NCI-H524 (cell line): ENCODE results near the gene INF2.

Experiments used
- DNase-seq, 2 experiments: peaks; one replicate each; lab custom pipeline; 2025; lab: John Stamatoyannopoulos, UW

Gene INF2

DNA sequence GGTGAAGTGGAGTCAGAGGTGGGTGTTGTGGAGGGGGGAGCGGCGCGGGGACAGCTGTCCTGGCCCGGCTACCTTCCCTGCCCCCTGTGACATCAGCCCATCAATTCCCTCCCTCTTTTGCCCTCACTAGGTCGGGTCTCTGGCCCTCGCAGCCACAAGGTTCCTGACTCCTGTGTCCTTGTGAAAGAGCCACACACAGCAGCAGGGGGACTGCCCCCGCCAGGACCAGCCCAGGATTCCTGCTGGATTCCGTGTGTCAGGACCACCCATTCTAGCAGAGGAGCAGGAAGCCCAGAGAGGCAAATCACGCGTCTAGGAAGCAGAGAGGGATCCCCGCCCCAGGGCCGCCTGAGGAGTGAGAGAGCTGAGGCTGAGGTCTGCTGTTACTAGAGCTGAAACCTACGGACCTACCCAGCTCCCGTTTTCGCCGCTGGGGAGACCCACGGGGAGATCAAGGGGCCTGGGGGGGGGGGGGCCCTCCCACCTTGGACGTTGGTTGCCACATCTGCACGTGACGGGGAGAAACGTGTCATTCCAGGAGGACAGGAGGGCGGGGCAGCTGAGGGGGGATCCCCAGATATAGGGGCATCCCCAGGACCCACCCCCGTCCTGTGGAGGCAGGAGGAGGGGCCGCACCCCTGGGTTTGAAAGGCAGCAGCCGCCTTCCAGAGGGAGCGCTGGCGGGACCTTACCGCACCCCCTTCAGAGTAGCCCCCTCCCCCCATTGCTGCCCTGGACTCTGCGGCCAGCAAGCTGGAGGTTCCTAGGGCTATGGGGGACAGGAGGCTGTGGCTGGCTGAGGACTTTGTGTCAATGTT is 12.5 kb upstream of the INF2 start:
- no peak for DNase-seq

DNA sequence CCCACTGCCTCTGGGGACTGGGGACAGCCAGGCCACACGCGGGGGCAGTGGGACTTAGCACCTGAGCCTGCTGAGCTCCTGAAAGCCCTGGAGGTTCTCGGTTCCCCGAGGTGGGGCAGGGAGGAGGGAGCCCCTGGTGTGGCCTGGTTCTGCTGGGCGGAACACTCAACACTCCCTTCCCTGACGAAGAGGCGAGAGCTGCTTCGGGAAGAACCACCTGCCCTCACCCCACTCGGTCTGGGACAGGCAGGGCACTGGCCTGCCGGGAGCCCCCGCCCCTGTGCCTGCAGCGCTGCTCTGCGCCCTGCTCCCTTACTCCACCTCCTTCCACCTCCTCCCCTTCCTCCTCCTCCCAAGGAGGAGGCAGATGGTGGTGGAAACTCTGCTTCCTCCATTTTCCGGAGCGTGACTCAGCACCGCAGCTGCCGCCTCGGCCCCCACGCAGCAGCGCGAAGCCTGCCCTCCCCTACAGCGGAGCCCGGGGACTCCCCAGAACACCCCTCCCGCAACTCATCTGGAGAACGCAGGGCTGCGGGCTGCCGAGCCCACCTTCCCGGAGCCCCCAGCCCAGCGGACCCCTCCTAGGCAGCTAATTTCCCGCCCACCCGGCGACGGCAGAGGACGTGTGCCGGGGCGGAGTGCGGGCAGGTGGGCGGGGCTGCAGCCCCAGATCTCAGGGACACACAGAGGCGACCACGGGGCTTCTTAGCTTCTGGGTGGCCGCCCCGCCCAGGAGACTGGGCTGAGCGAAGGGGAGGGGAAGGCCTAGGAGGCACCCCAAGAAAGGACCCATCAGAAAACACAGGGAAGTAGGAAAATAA is 11.7 kb upstream of the INF2 start:
- peak; percentile 68 to 77 for DNase-seq

DNA sequence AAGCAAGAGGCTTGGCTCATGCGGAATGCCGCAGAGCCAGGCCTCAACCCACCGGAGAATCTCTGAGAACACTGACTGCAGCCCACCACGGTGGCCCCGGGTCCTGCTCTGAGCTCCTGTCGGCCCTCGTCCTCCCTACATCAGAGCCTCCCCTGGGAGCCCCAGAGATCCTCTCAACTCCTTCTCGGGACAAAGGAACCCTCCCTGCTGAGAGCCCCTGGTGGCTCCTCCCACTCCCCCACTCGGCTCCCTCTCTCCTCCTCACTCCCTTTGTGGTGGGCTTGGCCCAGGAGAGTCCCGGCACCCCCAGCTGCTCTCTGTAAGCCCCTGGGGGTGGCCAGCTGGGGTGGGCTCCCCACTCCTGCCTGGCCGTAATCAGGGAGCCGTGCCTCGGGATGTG is 11.1 kb upstream of the INF2 start:
- DNase-seq: peak; percentile 16 to 50

DNA sequence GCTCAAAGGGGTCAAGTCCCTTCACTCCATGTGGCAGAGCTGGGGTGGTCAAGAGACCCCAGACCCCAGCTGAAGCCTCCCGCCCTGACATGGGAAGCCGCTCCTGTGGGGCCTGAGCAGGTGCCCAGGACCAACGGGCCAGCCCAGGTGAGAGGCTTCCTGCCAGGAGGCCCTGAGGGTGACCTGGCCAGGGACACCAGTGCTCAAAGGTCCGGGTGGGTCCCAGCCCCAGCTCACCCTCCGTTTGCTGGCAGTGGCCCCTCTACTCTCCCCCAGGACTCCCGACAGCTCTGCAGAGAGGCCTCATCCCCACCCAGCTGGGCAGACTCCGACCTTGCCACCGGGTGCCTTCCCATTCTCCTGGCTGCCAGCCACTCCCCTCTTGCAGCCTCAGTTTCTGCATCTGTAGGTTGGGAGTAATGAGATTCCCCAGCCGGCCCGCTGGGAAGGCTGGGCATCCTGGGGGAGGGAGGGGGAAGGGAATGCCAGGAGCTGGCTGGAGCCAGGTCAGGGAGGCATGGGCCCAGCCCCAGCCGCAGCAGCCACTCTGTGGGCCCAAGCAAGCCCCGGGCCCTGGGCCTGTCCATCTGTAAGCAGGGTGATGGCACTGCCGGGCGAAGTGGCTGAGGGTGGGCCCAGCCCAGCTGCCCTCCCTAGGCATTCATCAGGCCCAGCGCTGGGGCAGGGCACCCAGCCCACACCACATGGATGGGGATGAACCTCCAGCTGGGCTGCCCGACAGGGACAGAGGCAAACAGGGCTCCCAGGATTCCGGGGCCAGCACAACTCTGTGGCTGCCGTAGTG is 10.3 kb upstream of the INF2 start:
- no peak for DNase-seq

DNA sequence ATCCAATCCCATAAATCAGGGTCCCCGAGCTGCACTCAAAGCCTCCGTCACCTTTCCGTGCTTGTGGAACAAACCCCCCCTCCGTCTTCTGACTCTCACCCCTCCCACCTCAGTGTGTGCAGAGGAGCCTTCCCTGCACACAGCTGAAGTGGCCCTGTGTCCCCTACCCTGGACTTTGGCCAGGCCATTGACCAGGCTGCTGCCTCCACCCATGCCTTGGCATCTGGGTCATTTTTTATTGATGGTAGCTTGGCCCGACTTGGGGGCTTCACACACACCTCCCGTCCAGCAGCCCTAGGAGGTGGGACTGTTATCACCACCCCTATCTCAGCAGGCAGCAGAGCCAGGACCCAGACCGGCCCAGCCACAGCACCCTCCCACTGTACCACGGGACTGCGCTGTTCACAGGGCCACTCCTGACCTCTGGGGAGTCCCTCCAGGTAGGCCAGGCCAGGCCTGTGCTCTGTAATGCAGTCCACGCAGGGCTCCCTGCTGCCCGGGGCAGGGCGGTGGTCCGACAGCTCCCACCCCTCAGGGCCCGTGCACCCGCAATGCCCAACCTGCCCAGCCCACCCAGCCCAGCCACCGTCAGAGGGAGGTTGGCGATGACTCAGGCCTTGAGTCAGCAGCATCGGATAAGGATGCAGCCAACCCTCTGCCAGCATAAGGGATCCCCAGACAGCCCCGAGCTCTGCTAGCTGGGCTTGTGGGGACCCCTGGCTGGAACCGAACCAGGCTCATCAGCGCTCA is 9.2 kb upstream of the INF2 start:
- no peak for DNase-seq

DNA sequence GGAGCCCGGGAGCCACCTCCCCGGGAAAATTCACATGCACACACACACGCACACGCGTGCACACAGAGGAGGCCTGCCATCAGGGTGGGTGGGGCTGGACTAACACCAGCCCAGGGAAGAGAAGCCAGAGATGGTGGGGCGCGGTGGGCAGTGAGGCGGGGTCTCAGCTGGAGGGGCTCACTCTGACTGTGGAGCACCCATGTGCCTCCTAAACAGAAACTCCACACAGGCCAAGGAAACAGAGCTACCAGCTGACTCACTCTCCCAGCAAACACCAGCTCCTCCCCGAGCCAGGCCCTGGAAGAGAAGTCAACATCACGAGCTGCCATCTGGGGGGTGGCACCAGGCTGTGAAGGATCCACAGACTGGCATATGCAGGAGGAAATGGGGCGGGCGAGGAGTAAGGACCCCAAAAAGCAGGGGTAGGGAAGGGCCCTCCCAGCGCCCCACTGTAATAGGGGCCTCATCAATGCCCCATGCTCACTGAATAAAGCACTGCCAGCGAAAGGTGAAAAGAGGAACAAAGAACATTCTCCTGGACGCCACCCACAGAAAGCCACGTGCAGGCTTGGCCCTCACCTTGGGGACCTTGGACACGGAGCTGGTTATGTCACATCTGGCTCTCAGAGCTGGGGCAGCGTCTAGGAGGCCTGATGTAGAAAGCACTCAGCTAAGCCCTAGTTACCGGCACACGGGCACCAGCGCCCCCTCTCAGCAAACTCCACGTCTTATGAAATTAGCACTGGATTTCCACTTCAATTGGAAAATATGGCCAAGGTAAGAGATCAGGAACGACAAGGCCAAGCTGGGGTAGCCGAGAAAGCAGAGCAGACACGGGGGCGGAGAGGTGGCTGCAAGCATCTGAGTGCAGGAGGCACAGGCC is 8.4 kb upstream of the INF2 start:
- peak in 1 of 2 experiments; percentile 47 for DNase-seq

DNA sequence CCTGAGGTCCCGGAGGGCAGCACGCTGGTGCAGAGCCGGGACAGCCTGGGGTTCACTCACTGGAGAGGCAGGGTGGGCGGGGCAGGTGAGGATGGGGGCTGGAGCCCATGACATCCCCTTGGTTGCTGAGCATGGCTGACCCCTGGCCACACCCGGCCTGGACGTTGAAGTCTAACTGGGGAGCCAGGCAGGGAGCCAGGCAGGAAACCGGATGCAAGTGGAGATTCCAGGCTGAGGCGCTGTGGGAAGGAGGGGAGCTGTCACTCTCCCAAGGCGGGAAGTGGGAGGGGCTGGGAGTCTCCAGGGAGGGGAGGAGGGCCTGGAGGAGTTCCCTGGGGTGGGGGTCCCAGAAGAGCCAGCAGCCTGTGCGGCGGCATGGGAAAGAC is 7.7 kb upstream of the INF2 start:
- DNase-seq: no peak

DNA sequence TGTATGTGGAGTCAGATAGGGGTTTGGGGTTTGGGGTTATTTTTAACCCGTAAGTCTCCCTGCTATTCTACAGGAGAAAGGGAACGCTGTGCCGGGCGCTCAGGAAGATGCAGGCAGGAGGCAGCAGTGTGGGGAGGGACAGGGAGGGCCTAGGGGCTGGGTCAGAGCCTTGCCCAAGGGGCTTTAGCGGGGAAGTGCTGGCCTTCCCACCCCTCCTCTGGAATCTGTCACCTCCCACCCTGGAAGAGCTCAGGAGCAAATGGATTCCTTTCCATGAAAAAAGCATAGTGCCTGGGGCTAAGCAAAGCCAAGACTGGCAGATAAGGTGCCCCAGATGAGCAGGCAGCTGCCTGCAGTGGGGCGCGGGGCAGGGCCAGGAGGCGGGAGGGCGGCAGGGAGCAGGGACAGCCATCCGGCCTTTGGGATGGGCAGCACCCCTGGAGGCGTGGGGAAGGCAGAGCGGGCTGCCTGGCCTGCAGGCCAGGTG is 7.3 kb upstream of the INF2 start:
- no peak for DNase-seq

DNA sequence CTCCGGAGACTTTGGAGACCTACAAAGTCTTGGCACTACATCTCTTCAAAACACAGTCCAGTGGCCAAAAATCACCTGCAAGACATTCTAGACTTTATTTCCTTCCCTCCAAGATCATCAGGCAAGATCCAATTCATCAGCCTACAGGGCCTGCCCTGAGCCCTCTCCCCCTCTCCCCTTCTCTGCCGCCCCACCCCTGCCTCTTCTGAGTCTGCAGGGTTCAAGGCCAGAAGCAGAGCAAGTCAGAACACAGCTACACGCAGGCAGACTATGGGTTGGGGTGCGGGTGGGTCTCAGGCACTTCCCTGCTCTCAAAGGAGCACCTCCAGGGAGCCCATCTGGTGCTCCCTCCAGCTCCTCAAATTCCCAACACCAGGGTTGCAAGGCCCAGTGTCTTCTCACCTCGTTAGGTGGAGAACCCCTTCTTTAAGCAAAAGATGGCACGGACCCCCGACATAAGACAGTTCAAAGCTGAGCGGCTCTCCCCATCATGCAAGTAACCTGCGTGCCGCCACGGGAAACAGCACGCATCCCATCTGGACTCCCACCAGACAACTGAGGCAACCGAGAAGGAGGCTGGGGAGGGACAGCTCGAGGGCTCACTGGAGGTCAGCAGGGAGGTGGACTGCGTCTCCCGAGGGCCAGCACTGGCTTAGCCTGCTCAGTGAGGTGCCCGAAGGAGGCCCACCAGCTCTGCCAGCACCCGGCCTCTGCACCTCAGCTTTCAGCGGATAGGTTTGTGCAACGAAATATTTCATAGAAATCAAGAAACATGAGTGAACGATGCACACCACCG is 5.6 kb upstream of the INF2 start:
- no peak for DNase-seq

DNA sequence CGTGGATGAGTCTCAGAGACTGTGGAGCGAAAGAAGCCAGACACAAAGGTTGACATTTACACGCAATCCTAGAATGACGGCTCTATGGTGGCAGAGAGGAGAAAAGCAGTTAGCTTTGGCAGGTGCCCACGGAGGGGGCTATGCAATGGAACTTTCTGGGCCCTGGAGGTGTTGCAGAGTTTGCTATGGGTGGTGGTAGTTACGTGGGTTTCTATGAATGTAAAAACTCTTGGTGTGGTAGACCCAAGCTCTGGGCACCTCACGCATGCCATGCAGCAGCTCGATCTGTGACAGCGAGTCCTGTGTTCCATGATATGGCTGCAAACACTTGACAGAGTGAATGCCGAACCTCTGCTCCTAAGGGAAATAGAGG is 5.0 kb upstream of the INF2 start:
- no peak for DNase-seq

DNA sequence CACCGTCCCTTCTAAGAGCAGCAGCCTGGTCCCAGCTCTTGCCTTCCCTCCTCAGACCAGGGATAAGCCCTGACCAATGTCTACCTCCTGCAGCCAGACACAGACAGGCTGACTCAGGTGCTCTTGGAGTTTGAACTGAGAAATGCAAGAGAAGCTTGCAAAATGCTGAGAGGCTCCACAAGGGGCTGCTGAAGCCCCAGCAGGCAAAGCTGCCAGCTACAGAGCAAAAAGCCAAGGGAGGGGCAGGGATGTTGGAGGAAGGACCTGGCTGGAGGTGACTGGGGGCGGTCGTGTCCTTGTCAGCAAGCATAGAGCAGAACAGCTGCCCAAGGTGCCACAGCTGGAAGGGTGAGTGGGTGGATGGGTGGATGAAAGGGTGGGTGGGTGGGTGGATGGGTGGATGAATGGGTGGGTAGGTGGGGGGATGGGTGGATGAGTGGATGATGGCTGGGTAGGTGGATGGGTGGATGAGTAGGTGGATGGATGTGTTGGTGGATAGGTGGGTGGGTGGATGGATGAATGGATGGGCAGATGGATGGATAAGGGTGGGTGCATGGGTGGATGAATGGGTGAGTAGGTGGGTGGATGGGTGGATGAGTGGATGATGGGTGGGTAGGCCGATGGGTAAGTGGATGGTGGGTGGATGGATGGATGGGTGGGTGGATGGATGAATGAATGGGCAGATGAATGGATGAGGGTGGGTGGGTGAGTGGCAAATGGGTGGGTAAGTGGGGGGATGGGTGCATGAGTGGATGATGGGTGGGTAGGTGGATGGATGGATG is 4.0 kb upstream of the INF2 start:
- DNase-seq: no peak

DNA sequence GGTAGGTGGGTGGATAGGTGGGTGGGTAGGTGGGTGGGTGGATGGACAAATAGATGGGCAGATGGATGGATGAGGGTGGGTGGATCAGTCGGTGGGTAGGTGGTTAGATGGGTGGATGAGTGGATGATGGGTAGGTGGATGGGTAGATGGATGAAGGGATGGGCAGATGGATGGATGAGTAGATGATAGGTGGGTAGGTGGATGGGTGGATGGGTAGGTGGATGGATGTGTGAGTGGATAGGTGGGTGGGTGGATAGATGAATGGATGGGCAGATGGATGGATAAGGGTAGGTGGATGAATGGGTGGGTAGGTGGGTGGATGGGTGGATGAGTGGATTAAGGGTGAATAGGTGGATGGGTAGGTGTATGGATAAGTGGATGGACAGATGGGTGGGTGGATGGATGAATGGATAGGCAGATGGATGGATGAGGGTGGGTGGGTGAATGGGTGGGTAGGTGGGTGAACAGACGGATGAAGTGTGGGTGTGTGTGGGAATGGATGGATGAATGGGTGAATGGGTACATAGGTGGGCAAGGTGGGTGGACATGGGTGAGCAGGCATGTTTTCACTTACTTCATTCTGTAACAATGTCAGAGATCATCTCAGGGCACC is 3.3 kb upstream of the INF2 start:
- DNase-seq: no peak

DNA sequence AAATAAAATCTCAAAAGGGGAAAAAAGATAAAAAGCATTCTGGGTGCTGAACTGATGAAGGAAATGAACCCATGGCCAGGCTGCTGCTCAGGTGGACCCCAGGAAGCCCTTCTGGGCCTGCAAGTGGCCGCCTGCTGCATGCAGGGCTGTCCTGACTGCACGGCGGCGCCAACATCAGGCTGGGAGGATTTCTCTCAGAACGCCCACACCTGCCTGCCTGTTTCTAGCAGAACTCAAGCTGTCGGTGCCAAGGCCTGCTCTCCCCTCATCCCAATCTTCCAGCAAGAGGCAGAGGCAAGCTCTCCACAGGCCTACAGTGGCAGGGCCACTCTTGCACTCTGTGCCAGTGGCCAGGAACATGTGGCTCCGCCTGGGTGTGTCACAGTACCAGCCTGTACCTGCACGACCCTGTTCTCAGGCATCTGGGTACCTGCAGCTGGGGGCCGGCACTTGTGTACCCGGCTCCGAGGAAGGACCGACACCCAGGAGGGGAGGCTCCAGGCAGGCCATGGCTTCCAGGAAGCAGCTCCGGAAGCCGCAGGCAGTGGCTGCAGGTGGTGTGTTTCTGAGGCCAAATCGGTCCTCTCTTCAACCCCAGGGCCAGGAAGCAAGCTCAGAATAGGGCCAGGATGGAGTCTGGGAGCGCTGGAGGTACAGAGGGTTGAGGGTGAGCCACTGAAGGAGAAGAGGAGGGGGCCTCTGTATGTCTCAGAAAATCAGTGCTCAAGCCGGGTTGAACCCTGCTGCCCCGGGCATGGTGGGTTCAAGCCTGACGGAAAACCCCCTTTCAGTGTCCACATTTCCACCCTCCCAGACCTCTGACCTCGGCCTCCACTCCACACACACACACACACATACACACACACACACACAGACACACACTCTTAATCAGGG is 2.5 kb upstream of the INF2 start:
- DNase-seq: peak in 1 of 2 experiments; percentile 49

DNA sequence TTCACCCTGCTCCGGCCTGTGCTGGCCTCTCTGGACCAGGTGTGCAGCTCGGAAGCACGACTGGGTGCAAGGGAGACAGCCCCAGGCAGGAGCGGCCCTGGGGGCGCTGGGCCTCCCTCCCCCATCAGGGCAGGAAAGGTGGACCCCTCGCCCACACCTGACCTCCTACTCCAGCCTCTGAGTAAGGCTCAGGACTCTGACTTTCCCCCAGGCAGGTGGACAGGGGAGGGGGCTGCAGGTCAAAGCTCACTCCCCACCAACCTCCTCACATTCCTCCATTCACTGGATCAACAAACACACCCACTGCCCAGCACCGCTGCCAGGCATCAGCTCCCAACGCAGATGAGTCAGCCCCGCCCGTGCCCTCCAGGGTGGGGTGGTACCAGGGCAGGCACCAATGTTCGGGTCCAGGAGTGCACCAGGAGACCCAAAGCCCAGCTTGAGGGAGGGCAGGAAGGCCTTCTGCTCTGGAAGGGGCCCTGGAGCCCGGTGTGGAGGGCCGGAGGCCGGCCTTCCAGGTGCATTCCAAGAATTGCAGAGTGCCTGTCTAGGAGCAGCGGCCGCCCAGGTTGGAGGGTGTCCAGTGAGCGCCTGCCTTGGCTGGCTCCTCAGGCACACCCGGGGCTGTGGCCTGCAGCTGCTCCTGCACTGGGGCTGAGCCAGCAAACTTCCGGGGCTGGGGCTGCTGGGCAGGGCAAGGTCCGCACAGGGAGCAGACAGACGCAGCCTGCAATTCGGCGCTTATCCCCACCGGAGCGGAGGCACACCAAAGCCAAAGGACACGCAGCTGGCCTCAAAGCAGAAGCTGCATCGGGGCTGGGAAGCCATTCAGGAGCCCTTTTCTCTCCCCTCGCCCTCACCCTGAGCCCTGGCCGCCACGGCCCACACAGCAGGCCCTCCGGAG is 1.6 kb upstream of the INF2 start:
- DNase-seq: peak in 1 of 2 experiments; percentile 44

DNA sequence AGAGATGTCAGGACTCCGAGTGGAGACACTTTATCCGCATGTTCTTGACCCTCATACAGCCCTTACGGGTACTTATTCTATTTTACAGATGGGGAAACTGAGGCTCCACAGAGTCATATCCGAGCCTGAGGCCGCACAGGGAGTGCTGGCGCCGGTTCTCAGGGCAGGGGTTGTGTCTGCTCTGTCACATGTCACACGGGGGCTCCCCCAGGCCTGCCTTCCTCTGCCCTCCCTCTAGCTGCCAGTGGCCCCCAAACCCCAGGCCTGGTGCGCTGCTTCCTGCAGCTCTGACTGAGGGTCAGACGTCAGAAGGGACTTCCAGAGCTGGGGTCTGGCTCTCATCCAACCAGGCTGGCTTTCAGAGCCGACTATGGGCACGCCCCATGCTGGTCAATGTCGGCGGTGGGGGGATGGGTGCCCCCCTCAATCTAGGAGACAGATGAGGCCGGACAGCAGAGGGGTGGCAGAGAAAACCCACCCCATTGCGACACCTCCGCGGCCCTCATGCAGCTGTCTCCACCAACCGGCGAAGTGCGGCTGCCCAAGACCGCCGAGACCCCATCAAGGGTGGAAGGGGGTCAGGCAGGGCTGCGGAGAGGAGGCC is 811 bp upstream of the INF2 start:
- no peak for DNase-seq
